NCI-H510A (cell line): Measurements from ENCODE around the gene RAMACL.
"Not testable (repeated sequence)": the region's sequence is repeated elsewhere in the genome, so short reads cannot be mapped to it uniquely, and the experiment has no call there.

Experiments used
- DNase-seq: peaks from one replicate; lab custom pipeline; 2025; lab: John Stamatoyannopoulos, UW

The RAMACL gene

DNA sequence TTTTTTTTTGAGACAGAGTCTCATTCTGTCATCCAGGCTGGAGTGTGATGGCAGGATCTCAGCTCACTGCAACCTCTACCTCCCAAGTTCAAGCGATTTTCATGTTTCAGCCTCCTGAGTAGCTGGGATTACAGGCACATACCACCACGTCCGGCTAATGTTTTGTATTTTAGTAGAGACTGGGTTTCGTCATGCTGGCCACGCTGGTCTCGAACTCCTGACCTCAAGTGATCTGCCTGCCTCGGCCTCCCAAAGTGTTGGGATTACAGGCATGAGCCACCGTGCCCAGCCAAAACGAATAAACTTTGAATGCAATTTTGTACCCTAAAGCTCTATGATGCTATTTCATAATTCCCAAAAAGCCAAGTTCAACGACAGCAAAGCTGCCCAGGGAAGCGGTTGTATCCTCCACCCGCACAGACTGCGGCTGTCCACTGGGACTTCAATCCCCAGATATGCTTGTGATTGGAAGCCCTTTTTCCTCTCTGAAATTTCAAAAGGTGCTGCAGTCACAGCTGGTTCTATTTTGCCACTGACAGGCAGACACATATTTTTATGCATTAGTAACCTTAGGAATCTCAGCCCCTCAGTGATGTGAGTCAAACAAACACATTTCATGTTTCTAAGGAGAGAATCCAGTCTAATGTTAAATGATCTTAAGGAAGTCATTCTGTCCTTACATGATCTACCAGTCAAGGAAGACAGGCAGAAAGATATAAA lies 8.7 kb upstream of the RAMACL start:
- DNase-seq: no peak

DNA sequence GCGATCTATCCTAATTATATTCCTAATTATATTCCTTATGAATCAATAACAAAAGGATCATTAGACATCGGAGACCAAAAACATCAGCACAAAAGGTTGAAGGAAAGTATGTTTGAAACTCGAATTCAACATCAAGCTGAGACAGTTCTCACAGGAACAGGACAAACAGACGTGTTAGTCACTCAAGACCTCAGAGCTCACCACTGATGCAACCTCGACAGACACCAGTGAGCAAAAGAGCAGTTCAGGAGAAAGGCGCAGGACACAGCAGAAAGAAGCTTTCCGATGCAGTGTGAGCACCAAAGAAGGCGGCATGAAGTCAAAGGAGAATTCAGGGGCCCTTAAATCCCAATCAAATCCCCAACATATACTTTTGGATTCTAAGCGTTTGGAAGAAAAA lies 6.3 kb upstream of the RAMACL start:
- DNase-seq: no peak

GRCh38 chr6:166591961-166592520 lies 5.6 kb upstream of the RAMACL start:
- DNase-seq: no peak

DNA sequence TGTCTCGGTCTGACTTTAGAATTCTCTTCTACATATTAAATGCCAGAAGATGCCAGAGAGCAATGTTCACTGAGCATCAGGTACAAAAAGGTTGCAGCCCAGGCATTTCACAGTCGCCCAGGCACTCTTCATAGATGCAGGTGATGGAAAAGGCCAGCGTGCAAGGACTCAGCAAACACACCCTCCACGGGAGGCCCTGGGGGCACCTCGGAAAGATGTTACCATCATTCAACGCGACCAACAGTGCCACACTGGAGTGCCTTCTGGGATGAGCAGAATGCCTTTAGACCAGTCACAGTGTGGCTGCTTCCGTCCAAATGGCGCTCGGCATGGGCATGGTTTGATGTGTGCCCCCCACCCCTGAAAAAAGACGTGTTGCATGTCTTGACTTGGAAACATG lies 4.5 kb upstream of the RAMACL start:
- no peak for DNase-seq

GRCh38 chr6:166589786-166590574 lies 3.5 kb upstream of the RAMACL start:
- no peak for DNase-seq

GRCh38 chr6:166589337-166589731 lies 2.9 kb upstream of the RAMACL start:
- no peak for DNase-seq

- no peak for DNase-seq
Measured at GRCh38 chr6:166588691-166589336, 2.3 kb upstream of the RAMACL start.

- DNase-seq: no peak
Measured at GRCh38 chr6:166587631-166588413, 1.3 kb upstream of the RAMACL start.

- no peak for DNase-seq
Measured at GRCh38 chr6:166584853-166585429, 1.5 kb downstream of the RAMACL start.

- DNase-seq: no peak
Measured at GRCh38 chr6:166584155-166584554, 2.3 kb downstream of the RAMACL start.

- DNase-seq: no peak
Measured at GRCh38 chr6:166583230-166583965, 3.1 kb downstream of the RAMACL start.

- no peak for DNase-seq
Measured at GRCh38 chr6:166582258-166582657, 4.2 kb downstream of the RAMACL start.

DNA sequence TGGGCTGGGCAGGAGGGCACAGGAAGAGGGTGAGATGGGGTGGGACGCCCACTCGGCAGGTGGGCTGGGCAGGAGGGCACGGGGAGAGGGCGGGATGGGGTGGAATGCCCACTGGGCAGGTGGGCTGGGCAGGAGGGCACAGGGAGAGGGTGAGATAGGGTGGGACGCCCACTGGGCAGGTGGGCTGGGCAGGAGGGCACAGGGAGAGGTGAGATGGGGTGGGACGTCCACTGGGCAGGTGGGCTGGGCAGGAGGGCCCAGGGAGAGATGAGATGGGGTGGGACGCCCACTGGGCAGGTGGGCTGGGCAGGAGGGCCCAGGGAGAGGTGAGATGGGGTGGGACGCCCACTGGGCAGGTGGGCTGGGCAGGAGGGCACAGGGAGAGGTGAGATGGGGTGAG lies 4.7 kb downstream of the RAMACL start:
- not testable (repeated sequence) for DNase-seq

DNA sequence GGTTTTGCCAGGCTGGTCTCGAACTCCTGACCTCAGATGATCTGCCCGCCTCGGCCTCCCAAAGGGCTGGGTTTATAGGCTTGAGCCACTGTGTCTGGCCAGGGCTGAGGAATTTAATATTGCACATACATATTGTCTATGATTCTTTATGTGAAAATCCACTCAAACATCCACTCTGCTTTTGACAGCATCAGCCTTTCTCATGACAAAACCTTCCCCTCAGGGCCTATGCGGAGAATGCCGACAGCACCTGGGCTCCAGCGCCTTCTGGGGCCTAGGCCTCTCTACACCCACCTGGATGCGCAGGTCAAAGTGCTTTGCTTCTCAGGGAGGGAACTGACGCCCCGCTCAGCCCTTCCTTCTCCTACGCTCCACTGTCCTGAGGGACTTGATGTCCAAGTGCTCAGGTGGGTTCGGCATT lies 5.4 kb downstream of the RAMACL start:
- DNase-seq: no peak

- DNase-seq: no peak
Measured at GRCh38 chr6:166580076-166581050, 6.1 kb downstream of the RAMACL start.

DNA sequence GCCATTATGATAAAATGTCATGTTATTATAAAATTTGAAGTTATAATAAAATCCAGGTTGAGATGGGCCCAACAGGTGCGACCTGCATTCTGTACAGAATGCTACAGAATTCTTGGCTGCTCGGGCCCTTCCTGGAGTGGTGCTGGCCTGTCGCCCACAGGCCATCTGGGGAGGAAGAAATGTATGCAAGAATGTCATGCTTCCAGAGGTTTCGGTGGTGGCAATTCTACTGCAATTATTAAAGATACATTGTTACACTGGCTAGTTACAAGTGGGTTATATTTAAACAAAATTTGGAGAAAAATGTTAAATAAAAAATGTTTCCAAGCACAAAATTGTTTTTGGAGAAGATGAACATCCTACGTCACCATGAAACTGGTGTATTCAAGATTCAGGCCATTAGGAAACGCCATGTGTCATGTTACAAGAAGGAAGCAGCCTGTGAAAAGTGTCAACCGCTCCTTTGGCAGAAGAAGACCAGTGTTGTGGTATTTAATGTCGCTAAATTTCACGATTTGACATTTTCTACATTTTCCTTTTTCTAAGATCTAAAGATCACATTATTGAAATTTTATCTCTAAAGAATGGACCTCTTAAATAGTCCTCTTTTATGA lies 7.1 kb downstream of the RAMACL start:
- no peak for DNase-seq

DNA sequence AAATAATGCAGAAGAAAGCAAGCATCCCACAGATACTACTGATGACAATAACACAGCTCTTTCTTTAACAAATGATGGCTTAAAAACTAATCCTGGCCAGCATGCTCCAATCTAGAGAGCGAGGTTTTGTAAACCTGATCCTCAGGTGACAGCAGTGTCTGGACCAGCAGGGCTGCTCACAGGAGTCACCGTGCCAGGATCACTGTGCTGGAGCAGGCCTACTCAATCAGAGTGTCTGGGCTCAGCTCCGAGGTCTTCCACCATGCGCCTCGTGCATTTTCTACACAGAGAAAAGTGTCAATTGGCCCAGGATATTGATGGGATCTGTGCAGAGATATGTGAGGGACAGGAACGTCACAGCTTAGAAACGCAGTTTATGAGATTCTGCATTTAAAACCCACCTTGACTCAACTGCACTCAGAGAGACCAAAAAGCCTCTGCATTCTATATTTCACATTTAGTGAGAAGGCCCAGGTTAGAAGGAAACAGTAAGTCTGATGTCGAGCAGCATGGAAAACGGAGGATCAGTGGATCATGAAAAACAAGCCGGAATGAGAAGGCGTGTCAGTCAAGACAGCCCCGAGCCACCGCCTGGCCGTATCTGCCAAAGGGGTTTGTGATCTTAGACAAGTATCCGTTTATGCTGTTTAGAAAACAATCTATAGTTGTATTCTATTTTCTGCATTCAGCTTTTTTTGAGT lies 7.8 kb downstream of the RAMACL start:
- DNase-seq: no peak

GRCh38 chr6:166575205-166575604 lies 11.3 kb downstream of the RAMACL start:
- DNase-seq: no peak
